ENCODE results near the gene KCNE3.

GRCh38 chr11:74425100-74425499 lies 42.2 kb downstream of the KCNE3 start:
- TF ChIP-seq, protein P1, sequence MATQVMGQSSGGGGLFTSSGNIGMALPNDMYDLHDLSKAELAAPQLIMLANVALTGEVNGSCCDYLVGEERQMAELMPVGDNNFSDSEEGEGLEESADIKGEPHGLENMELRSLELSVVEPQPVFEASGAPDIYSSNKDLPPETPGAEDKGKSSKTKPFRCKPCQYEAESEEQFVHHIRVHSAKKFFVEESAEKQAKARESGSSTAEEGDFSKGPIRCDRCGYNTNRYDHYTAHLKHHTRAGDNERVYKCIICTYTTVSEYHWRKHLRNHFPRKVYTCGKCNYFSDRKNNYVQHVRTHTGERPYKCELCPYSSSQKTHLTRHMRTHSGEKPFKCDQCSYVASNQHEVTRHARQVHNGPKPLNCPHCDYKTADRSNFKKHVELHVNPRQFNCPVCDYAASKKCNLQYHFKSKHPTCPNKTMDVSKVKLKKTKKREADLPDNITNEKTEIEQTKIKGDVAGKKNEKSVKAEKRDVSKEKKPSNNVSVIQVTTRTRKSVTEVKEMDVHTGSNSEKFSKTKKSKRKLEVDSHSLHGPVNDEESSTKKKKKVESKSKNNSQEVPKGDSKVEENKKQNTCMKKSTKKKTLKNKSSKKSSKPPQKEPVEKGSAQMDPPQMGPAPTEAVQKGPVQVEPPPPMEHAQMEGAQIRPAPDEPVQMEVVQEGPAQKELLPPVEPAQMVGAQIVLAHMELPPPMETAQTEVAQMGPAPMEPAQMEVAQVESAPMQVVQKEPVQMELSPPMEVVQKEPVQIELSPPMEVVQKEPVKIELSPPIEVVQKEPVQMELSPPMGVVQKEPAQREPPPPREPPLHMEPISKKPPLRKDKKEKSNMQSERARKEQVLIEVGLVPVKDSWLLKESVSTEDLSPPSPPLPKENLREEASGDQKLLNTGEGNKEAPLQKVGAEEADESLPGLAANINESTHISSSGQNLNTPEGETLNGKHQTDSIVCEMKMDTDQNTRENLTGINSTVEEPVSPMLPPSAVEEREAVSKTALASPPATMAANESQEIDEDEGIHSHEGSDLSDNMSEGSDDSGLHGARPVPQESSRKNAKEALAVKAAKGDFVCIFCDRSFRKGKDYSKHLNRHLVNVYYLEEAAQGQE (IDR thresholded peaks at IDR 0.05; ENCODE audit: unreplicated experiment): no peak
- TF ChIP-seq, protein P2, sequence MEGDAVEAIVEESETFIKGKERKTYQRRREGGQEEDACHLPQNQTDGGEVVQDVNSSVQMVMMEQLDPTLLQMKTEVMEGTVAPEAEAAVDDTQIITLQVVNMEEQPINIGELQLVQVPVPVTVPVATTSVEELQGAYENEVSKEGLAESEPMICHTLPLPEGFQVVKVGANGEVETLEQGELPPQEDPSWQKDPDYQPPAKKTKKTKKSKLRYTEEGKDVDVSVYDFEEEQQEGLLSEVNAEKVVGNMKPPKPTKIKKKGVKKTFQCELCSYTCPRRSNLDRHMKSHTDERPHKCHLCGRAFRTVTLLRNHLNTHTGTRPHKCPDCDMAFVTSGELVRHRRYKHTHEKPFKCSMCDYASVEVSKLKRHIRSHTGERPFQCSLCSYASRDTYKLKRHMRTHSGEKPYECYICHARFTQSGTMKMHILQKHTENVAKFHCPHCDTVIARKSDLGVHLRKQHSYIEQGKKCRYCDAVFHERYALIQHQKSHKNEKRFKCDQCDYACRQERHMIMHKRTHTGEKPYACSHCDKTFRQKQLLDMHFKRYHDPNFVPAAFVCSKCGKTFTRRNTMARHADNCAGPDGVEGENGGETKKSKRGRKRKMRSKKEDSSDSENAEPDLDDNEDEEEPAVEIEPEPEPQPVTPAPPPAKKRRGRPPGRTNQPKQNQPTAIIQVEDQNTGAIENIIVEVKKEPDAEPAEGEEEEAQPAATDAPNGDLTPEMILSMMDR (conservative IDR thresholded peaks at IDR 0.05; ENCODE audit: low read depth in 2 of 2): no peak
- no peak for TF ChIP-seq EZH2 (IDR thresholded peaks at IDR 0.05; ENCODE audit: low read depth, unreplicated experiment)
- TF ChIP-seq POLR2AphosphoS5 (IDR thresholded peaks at IDR 0.05; ENCODE audit: low read depth): no peak
- TF ChIP-seq NANOG (IDR thresholded peaks at IDR 0.05; ENCODE audit: borderline replicate concordance): no peak
- TF ChIP-seq EZH2phosphoT487 (IDR thresholded peaks at IDR 0.05; ENCODE audit: unreplicated experiment): no peak
- no peak for TF ChIP-seq JUNB (IDR thresholded peaks at IDR 0.05; ENCODE audit: unreplicated experiment)
- TF ChIP-seq CREB1 (CRISPR knock-in tag; IDR thresholded peaks at IDR 0.05; ENCODE audit: low read depth): no peak
- TF ChIP-seq ZNF462 (CRISPR knock-in tag; IDR thresholded peaks at IDR 0.05): no peak
- TF ChIP-seq, protein P3, sequence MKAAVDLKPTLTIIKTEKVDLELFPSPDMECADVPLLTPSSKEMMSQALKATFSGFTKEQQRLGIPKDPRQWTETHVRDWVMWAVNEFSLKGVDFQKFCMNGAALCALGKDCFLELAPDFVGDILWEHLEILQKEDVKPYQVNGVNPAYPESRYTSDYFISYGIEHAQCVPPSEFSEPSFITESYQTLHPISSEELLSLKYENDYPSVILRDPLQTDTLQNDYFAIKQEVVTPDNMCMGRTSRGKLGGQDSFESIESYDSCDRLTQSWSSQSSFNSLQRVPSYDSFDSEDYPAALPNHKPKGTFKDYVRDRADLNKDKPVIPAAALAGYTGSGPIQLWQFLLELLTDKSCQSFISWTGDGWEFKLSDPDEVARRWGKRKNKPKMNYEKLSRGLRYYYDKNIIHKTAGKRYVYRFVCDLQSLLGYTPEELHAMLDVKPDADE (IDR thresholded peaks at IDR 0.05): no peak
